Measurements from ENCODE around the gene MORN2.

GRCh38 chr2:38886063-38886462, 10.3 kb downstream of the MORN2 start:
- TF ChIP-seq CTCF (IDR thresholded peaks at IDR 0.05) (no peak), POLR2AphosphoS5 (IDR thresholded peaks at IDR 0.05) (no peak), POLR2A (IDR thresholded peaks at IDR 0.05) (no peak)
